Skin epidermis (tissue), 12 donors: ENCODE data around the gene SIM2.

Experiments
- H3K27ac ChIP-seq, 21 experiments: fragments of 200-600 bp; sonication (generic) in 11 of 21; one replicate each; pipeline ENCODE4 v1.5.0; 2020; ENCODE audit warnings: mild to moderate bottlenecking in 3 of 21, inconsistent platforms in 2 of 21, moderate library complexity in 2 of 21
- H3K4me3 ChIP-seq, 7 experiments: fragments of 200-600 bp; sonication (generic) in 2 of 7; one replicate each; pipeline ENCODE4 v1.5.0; 2020; ENCODE audit warnings: inconsistent platforms in 2 of 7, mild to moderate bottlenecking in 2 of 7, moderate library complexity in 1 of 7

SIM2 gene

GRCh38 chr21:36698385-36698980 is 432 bp upstream of the SIM2 start:
- H3K4me3 ChIP-seq, result peak overlapping the region; percentile 7 to 39 (median 30)
- H3K27ac ChIP-seq, result no peak overlapping the region

- Histone ChIP-seq H3K27ac (no peak overlapping the region), H3K4me3 (peak overlapping the region in 3 of 7 experiments; percentile 30 to 39 (median 33))
Measured at GRCh38 chr21:36699546-36700294, 805 bp downstream of the SIM2 start.

- Histone ChIP-seq H3K4me3 (peak overlapping the region in 2 of 7 experiments; percentile 5 to 9), H3K27ac (no peak overlapping the region)
Measured at GRCh38 chr21:36700295-36700970, 1.5 kb downstream of the SIM2 start.

DNA sequence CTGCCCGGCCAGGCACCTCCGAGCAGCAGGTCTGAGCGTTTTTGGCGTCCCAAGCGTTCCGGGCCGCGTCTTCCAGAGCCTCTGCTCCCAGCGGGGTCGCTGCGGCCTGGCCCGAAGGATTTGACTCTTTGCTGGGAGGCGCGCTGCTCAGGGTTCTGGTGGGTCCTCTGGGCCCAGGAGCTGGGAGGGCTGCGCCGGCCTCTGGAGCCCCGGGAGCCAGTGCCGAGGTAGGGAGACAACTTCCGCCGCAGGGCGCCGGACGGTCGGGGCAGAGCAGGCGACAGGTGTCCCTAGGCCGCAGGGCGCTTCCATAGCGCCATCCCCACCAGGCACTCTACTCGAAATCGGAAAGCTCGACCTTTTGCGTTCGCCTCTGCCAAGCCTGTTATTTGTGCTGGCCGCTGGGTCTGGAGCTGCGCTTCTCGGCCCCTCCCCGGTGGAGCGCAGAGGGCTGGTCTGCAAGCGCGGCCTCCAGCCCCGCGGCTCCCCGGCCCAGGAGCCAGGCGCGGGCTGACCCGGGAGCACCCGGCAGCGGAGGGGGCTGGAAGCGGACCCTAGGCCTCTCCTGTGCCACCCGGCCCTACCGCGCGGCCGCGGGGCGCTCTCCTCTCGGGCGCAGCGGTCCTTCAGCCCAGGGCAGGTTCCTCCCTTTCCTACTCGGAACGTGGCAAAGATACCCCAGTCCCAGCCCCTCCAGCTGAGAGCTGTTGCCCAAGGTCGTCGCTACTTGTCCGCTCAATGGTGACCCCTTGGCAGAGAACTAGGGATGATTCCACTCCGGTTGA is 2.2 kb downstream of the SIM2 start:
- H3K4me3 ChIP-seq, result peak overlapping the region in 2 of 7 experiments; percentile 5 to 9
- no peak overlapping the region for H3K27ac ChIP-seq

DNA sequence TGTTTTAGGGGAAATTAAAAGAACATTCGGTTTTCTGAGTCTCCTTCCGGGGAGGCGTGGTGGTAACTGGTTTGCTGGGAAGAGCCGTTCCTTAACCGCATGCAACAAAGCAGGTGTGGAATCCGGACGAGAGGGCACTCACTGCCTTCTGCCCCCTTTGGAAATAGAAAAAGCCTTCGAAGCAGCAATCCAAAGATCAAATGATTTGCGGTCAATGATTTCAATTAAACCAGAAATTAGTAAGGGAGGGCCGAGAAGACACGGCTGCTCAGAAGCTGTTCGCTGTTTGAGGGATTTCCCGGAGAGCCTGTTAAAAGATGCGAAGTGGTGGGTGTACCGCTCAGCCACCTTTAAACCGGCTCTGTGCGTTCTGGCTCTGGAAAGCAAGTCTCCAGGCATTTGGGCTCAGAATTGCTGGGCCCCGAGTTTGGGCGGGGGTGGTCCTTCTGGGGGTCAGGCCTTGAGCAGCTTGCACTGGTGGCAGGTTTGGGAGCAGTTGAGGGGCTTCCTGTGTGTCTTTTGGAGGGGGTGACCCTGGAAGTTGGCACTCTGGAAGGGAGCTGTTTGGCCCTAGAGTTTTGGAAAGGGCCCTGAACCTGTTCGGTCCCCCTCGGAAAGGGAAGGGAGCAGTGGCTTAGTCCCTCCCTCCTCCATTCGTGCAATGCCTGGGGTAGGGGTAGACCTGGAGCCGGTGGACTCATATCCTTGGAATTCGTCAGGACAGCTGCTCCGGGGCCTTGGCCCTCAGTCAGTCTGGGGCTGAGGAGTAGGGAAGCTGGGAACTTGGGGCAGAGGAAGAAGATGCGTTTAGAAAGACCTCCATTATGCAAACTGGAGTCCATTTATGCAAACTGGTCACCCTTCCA is 3.1 kb downstream of the SIM2 start:
- Histone ChIP-seq H3K27ac (no peak overlapping the region), H3K4me3 (no peak overlapping the region)

DNA sequence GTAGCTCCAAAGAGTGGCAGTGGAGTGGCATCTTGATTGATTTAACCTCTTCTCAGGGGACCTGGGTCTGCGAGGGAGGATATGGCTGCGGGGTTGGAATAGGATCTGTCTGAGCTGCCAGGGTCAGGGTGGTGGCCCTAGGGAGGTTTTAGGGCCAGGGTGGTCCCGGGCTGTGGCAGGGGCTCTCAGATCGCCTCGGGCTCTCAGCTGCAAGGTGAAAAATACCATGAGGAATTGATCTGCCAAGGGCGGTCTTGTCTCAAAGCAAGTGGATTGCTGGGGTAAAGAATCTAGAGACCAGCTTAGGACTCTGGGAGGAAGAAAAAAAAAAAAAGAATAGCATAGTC is 3.7 kb downstream of the SIM2 start:
- no peak overlapping the region for H3K27ac ChIP-seq

DNA sequence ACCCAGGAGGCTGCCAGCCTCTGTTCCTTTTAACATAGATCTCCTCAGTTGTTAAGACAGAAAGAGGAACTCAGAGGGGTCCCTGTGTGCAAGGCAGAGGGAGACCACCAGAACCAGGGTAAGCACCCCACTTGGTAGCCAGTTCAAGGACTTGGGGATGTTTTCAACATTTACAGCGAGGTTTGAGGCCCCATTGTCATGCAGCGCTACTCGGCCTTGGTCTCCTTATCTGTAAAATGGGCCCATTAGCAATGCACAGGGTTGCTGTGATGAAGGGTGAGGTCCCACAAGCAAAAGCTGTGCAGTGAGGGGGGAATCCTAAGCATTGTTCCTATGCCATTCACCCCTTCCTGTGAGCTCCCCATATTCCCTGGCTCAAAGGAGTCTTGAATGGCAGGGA is 4.2 kb downstream of the SIM2 start:
- Histone ChIP-seq H3K27ac (no peak overlapping the region), H3K4me3 (no peak overlapping the region)

More for the DNA sequence above, 3.7 kb downstream of the SIM2 start:
- H3K4me3 ChIP-seq, result no peak overlapping the region

DNA sequence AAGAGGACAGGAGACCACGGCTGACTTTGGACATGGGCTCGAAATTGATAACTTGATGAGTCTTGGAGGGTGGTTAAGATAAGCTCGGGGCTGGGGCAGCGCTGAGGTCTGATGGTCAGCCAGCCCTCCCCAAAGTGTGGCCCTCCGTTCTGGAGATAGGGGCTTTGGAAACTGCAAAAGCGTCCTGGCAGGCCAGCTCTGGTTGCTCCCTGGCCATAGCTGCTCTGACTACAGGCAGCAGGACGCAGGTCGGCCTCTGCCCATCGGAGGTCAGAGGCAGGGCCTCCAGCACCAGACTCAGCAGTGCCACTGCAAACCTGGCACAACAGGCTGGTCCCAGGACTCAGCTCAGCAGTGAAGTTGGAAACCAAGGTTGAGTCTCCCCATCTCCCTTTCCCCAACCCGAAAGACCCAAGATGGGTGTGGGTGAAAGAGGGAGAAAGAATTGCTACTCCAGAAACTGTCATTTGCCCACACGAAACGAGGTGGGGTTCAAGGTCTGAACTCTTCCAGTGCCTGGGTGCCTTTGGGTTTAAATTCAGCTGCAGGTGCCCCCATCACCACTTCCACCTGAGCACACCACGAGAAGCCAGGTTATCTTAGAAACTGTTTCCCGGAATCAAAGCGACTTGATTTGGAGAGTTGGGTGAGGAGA is 4.8 kb downstream of the SIM2 start:
- no peak overlapping the region for H3K27ac ChIP-seq
- H3K4me3 ChIP-seq, result no peak overlapping the region

GRCh38 chr21:36704281-36704957 is 5.5 kb downstream of the SIM2 start:
- Histone ChIP-seq H3K27ac (no peak overlapping the region), H3K4me3 (no peak overlapping the region)

DNA sequence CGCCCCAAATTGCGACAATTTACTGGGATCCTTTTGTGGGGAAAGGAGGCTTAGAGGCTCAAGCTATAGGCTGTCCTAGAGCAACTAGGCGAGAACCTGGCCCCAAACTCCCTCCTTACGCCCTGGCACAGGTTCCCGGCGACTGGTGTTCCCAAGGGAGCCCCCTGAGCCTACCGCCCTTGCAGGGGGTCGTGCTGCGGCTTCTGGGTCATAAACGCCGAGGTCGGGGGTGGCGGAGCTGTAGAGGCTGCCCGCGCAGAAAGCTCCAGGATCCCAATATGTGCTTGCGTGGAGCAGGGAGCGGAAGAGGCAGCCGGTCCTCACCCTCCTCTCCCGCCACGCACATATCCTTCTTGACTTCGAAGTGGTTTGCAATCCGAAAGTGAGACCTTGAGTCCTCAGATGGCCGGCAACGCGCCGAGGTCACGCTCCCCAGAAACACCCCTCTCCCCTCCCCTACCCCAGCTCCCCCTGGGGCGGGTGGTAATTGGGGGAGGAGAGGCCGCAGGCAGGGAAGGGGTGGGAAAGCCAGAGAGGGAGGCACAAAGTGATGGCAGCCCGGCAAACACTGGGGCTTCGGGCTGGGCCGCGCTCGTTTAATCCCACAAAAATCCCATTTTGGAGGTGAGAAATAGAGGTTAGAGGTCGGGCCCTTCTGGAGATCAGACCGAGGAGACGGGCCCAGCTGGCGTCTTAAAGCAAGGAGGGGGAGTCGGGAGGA is 6.2 kb downstream of the SIM2 start:
- Histone ChIP-seq H3K4me3 (no peak overlapping the region), H3K27ac (no peak overlapping the region)

DNA sequence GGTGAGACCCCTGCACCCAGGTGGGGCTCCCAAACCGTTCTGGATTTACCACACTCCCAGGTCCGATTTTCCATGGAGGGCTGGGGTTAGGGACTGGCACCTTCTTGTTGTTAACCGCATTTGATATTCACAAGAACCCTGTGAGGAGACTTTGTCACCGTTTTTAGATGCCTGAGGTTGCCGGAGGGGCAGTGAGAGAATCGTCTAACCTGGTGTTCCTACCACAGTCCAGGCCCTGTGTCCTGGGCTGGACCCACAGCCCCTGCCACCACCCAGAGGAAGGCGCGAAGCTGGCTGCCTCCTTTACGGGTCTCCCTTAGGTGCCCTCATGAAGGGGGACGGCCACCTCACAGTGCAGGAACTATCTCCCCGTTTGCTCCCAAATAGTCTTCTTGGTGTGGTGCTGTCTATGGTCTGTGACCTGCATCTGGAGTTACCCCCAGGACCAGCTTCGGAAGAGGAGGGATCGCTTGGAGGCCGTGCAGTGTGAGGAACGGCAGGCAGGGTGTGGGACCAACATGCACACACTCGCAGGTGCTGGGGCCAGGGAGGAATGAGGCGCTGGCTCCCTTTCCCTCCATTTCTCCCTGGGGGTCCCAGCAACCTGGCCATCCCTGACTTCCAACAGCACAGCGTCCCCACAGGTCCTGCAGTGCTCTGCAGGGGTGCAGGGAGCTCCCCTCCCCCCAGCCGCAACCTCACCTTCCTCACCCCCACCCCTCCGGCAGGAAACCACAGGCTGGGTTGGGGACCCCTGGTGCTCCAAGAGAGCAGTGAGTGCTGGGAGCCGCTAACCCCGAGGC is 7.0 kb downstream of the SIM2 start:
- no peak overlapping the region for H3K27ac ChIP-seq
- H3K4me3 ChIP-seq, result no peak overlapping the region

DNA sequence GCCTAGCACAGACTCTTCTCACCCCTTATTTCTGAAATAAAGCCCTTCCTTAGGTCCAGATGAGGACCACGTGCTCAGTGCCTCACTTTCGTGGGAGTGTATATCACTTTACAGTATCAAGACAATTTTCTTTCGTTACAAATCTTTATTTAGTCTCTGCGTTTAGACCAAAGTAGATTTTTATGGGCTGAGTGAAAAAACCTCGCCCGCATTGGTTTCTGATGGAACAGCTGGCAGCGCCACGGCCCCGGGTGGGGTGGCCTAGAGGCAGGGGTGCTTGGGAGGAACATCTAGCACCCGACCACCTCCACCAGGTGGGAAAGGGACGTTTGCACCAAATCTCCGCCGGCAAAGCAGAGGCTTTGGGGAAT is 7.6 kb downstream of the SIM2 start:
- H3K27ac ChIP-seq, result no peak overlapping the region
- no peak overlapping the region for H3K4me3 ChIP-seq

DNA sequence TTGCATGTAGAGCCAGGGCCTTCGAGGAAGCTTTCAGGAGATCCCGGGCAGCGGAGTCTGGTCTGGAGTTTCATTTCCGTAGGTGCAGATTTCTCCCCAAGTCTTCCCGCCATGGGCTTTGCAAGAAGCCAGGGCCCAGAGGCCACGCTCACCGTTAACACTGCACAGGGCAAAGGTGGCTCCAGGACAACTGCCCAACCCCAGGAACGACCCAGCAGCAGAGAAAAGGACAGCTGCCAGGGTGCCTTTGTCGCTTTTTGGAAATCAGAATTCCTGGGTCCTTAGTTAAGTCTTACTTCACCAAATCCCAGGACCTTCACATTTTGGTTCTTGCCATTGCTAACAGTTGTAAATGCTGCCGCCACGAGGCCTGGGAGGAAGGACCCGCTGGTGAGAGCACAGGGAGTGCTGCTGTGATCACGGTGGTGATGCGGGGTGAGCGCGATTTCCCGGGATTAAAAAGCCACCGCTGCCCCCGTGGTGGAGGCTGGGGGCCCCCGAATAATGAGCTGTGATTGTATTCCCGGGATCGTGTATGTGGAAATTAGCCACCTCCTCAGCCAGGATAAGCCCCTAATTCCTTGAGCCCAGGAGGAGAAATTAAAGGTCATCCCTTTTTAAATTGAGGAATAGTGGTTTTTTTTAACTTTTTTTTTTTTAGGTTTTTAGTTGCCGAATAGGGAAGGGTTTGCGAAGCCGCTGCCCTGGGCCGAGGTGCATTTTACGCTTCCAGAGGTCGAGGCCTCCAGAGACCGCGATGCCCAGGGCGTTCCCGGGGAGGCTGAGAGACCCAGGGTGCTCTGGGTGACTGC is 8.2 kb downstream of the SIM2 start:
- Histone ChIP-seq H3K27ac (no peak overlapping the region), H3K4me3 (no peak overlapping the region)

GRCh38 chr21:36707763-36708285 is 8.9 kb downstream of the SIM2 start:
- Histone ChIP-seq H3K27ac (no peak overlapping the region), H3K4me3 (no peak overlapping the region)

DNA sequence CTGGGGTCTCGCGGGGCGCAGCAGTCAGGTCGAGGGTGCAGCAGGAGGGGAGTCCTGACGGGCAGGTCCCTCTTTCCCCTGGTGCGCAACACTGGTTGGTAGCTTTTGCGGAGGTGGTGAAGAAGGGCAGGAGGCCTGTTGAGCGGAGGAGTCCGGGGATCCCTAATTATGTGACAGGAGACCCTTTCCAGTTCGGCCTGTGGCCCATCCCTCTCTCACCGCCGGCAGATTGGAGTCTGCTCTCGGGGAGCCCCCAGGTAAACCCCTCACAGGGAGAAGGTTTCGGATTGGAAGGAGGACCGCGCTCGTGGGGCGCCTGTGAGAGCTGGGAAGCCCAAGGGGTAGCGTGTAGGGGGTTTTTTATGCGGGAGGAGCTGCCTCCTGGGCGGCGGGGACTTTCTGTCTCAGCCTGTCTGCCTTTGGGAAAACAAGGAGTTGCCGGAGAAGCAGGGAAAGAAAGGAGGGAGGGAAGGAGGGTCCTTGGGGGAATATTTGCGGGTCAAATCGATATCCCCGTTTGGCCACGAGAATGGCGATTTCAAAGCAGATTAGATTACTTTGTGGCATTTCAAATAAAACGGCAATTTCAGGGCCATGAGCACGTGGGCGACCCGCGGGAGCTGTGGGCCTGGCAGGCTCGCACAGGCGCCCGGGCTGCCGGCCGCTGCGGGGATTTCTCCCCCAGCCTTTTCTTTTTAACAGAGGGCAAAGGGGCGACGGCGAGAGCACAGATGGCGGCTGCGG is 9.5 kb downstream of the SIM2 start:
- H3K4me3 ChIP-seq, result peak overlapping the region in 1 of 7 experiments; percentile 2
- H3K27ac ChIP-seq, result no peak overlapping the region
